ENCODE measurements around the gene HNRNPR.
"Not testable (repeated sequence)": the region's sequence is repeated elsewhere in the genome, so short reads cannot be mapped to it uniquely, and the experiment has no call there.

The HNRNPR gene

GRCh38 chr1:23325393-23325792, 18.7 kb downstream of the HNRNPR start:
- DNase-seq (ENCODE audit: low spot score): no peak

GRCh38 chr1:23322770-23323169, 21.3 kb downstream of the HNRNPR start:
- no peak for DNase-seq (ENCODE audit: low spot score)

GRCh38 chr1:23310280-23310679, 33.8 kb downstream of the HNRNPR start:
- DNase-seq (ENCODE audit: low spot score): not testable (repeated sequence)

- no peak for DNase-seq (ENCODE audit: low spot score)
Observed at GRCh38 chr1:23304140-23304620, 39.9 kb downstream of the HNRNPR start.

- no peak for DNase-seq (ENCODE audit: low spot score)
Observed at GRCh38 chr1:23303524-23303923, 40.6 kb downstream of the HNRNPR start.

- DNase-seq (ENCODE audit: low spot score): no peak
Observed at GRCh38 chr1:23296931-23297330, 47.2 kb downstream of the HNRNPR start.

- no peak for DNase-seq (ENCODE audit: low spot score)
Observed at GRCh38 chr1:23291706-23292105, 52.4 kb downstream of the HNRNPR start.

- DNase-seq (ENCODE audit: low spot score): no peak
Observed at GRCh38 chr1:23290836-23291565, 53.1 kb downstream of the HNRNPR start.

- no peak for DNase-seq (ENCODE audit: low spot score)
Observed at GRCh38 chr1:23288671-23289070, 55.4 kb downstream of the HNRNPR start.

- DNase-seq (ENCODE audit: low spot score): no peak
Observed at GRCh38 chr1:23288201-23288600, 55.9 kb downstream of the HNRNPR start.

GRCh38 chr1:23286401-23286800, 57.7 kb downstream of the HNRNPR start:
- DNase-seq (ENCODE audit: low spot score): no peak

- DNase-seq (ENCODE audit: low spot score): no peak
Observed at GRCh38 chr1:23283667-23284602, 60.1 kb downstream of the HNRNPR start.

GRCh38 chr1:23282957-23283356, 61.1 kb downstream of the HNRNPR start:
- DNase-seq (ENCODE audit: low spot score): no peak

GRCh38 chr1:23278717-23279116, 65.4 kb downstream of the HNRNPR start:
- DNase-seq (ENCODE audit: low spot score): no peak

- DNase-seq (ENCODE audit: low spot score): no peak
Observed at GRCh38 chr1:23276531-23276930, 67.6 kb downstream of the HNRNPR start.

GRCh38 chr1:23274134-23274505, 70.0 kb downstream of the HNRNPR start:
- no peak for DNase-seq (ENCODE audit: low spot score)

GRCh38 chr1:23273450-23274133, 70.5 kb downstream of the HNRNPR start:
- no peak for DNase-seq (ENCODE audit: low spot score)

- DNase-seq (ENCODE audit: low spot score): no peak
Observed at GRCh38 chr1:23263380-23263887, 80.7 kb downstream of the HNRNPR start.

GRCh38 chr1:23258082-23258481, 86.0 kb downstream of the HNRNPR start:
- not testable (repeated sequence) for DNase-seq (ENCODE audit: low spot score)

- DNase-seq (ENCODE audit: low spot score): not testable (repeated sequence)
Observed at GRCh38 chr1:23257371-23257770, 86.7 kb downstream of the HNRNPR start.

All from hematopoietic multipotent progenitor cell treated with erythropoietin and hydrocortisone succinate and interleukin-3 and kit ligand, for 15 days (in vitro differentiated cells).